Small intestine (tissue), 7 donors: ENCODE results near the gene SH3RF3. TPM values are rescaled to one million over a fixed set of nuclear protein-coding genes. Genes with fewer than 3 reads are reported as not detected.

Experiments used
- DNase-seq, 2 donors: peaks; one replicate each; pipeline versions ENCODE4 v3.0.0 to v3.0.0-alpha.2; 2013
- FAIRE-seq: peaks from 2 replicates; lab custom pipeline; 2012; peaks lifted over from hg19 to GRCh38; lab: Jason Lieb, UNC
- H3K27ac ChIP-seq, 3 donors: one replicate each; pipeline ENCODE4 v1.5.1; 2013; ENCODE audit warnings: low read length in 2 of 3, mild to moderate bottlenecking in 2 of 3, control low read depth in 1 of 3, inconsistent platforms in 1 of 3, low read depth in 1 of 3, moderate library complexity in 1 of 3
- H3K27me3 ChIP-seq, 3 donors: one replicate each; pipeline ENCODE4 v1.6.1; 2013; ENCODE audit warnings: low read length in 3 of 3, inconsistent platforms in 1 of 3; ENCODE audit not compliant: control insufficient read depth in 3 of 3, insufficient read depth in 3 of 3
- H3K36me3 ChIP-seq, 3 donors: one replicate each; pipeline ENCODE4 v1.6.1; 2013; ENCODE audit warnings: low read length in 3 of 3, inconsistent platforms in 1 of 3, low read depth in 1 of 3, mild to moderate bottlenecking in 1 of 3, moderate library complexity in 1 of 3; ENCODE audit not compliant: control insufficient read depth in 3 of 3, insufficient read depth in 2 of 3
- H3K4me1 ChIP-seq, 3 donors: one replicate each; pipeline ENCODE4 v1.6.1; 2013; ENCODE audit warnings: low read length in 2 of 3, inconsistent platforms in 1 of 3, low read depth in 1 of 3, mild to moderate bottlenecking in 1 of 3, moderate library complexity in 1 of 3; ENCODE audit not compliant: control insufficient read depth in 3 of 3, insufficient read depth in 2 of 3
- H3K4me3 ChIP-seq, 3 donors: one replicate each; pipeline ENCODE4 v1.5.1; 2013; ENCODE audit warnings: low read length in 3 of 3, control low read depth in 1 of 3, inconsistent platforms in 1 of 3, low read depth in 1 of 3, mild to moderate bottlenecking in 1 of 3, moderate library complexity in 1 of 3
- H3K9me3 ChIP-seq, 2 donors: one replicate each; pipeline ENCODE4 v1.6.1; 2013; ENCODE audit warnings: low read depth in 1 of 2, low read length in 1 of 2; ENCODE audit not compliant: control insufficient read depth in 2 of 2, insufficient read depth in 1 of 2
- WGBS, 3 donors: extraction: QIAGEN DNeasy Blood & Tissue Kit; methylation state at CpG; one replicate each; pipeline ENCODE4 v1.1.7; 2013; 5-methylcytosine and 5-hydroxymethylcytosine counted together
- polyA plus RNA-seq, 4 donors: library from polyadenylated mRNA; stranded (reverse) in 3 of 4; unstranded in 1 of 4; fragments of 200-250 nt in 3 of 4; fragments of 120-200 nt in 1 of 4; gene quantifications; one replicate each; pipeline versions ENCODE4 v1.2.1 to v1.2.3, GENCODE V29; 2013
- donor health status: healthy with polysubstance abuse.
- donor health status: control.
- donor health status: control.
- donor health status: Bipolar disorder and iron deficiency.
- donor health status: healthy.

SH3RF3 gene
- polyA plus RNA-seq, 4 donors: 0.22 to 3.9 (median 1.2) TPM

- no peak for FAIRE-seq
- H3K4me1 ChIP-seq: no peaks in the 10 kb centered on the region
- WGBS, 3 donors: 71 to 79% (median 72%) methylated on average over 5 of the region's 5 CpGs
Observed at GRCh38 chr2:109503191-109503590, 374.2 kb downstream of the SH3RF3 start.

DNA sequence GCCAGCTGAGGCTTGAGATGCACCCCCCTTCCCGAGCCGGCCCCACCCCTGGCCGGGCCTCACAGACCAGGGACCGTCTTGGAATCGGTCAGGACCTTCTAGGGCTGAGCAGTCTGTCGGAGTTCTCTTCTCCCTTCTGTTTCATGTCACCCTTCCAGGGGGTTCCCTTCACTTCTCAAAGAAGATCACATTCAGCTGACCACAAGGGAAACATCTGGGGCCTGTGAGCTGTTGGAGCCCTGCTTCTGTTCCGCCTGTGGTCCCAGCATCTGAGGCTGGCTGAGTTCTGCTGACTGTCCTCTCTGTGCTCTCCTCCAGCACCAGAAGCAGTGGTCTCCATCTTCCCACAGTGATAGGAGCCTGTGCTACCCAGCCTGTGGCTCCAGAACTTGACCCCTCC lies 378.2 kb downstream of the SH3RF3 start:
- Histone ChIP-seq H3K27me3 (no peaks in the 10 kb centered on the region), H3K4me3 (no peak overlapping the region), H3K4me1 (no peaks in the 10 kb centered on the region), H3K27ac (no peak overlapping the region), H3K36me3 (no peaks in the 10 kb centered on the region), H3K9me3 (peaks cover 0 to 12% of the 10 kb centered on the region in 2 donors)
- FAIRE-seq (no peak), DNase-seq (no peak)
- 51 to 89% (median 64%) methylated on average over 7 of the region's 7 CpGs for WGBS, 3 donors

More at GRCh38 chr2:109503191-109503590, 374.2 kb downstream of the SH3RF3 start:
- DNase-seq: no peak
- Histone ChIP-seq H3K4me3 (no peak overlapping the region), H3K27ac (no peak overlapping the region), H3K27me3 (no peaks in the 10 kb centered on the region), H3K36me3 (no peaks in the 10 kb centered on the region), H3K9me3 (peaks cover 0 to 8% of the 10 kb centered on the region in 2 donors)

- H3K4me3 ChIP-seq: no peak overlapping the region
- WGBS, 3 donors: 70 to 82% (median 80%) methylated on average over 6 of the region's 6 CpGs
- no peak overlapping the region for H3K27ac ChIP-seq
- H3K27me3 ChIP-seq: no peaks in the 10 kb centered on the region
- FAIRE-seq (no peak), DNase-seq (no peak)
- H3K9me3 ChIP-seq: peaks cover 0 to 12% of the 10 kb centered on the region in 2 donors
- H3K4me1 ChIP-seq: no peaks in the 10 kb centered on the region
- H3K36me3 ChIP-seq: no peaks in the 10 kb centered on the region
Observed at GRCh38 chr2:109507828-109508227, 378.8 kb downstream of the SH3RF3 start.

DNA sequence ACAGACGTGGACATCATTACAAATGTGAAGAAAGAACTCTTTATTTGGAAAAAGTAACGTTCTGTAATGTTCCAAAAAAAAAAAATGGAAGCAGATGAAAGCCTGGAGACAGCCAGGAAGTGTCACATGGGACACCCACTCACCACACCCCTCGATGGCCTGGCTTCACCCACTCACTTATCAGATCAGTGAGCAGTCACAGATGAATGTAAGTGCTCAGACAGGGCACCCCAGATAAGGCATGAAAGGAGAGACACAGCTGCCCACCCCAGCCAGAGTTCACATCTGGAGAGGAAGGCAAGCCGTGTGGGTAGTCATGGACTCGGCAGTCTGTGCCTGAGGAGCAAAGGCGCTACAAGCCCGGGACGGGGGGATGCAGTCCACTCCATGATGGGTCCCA lies 379.6 kb downstream of the SH3RF3 start:
- 68 to 70% (median 70%) methylated on average over 8 of the region's 8 CpGs for WGBS, 3 donors
- Histone ChIP-seq H3K4me3 (no peak overlapping the region), H3K27ac (no peak overlapping the region), H3K27me3 (no peaks in the 10 kb centered on the region), H3K36me3 (no peaks in the 10 kb centered on the region), H3K9me3 (peaks cover 0 to 12% of the 10 kb centered on the region in 2 donors), H3K4me1 (no peaks in the 10 kb centered on the region)
- DNase-seq (no peak), FAIRE-seq (no peak)

- Histone ChIP-seq H3K9me3 (peaks cover 0 to 12% of the 10 kb centered on the region in 2 donors), H3K4me1 (no peaks in the 10 kb centered on the region), H3K36me3 (no peaks in the 10 kb centered on the region), H3K27me3 (no peaks in the 10 kb centered on the region), H3K4me3 (no peak overlapping the region), H3K27ac (no peak overlapping the region)
- DNase-seq: peak; percentile 83
- whole genome bisulfite sequencing, 3 donors: 46 to 55% (median 49%) methylated on average over 19 of the region's 19 CpGs
- no peak for FAIRE-seq
Observed at GRCh38 chr2:109510136-109511028, 381.4 kb downstream of the SH3RF3 start.

- 49 to 74% (median 73%) methylated on average over 3 of the region's 3 CpGs for whole genome bisulfite sequencing, 3 donors
- Histone ChIP-seq H3K27ac (no peak overlapping the region), H3K9me3 (peaks cover 0 to 4% of the 10 kb centered on the region in 2 donors), H3K4me1 (no peaks in the 10 kb centered on the region), H3K4me3 (no peak overlapping the region), H3K27me3 (no peaks in the 10 kb centered on the region), H3K36me3 (no peaks in the 10 kb centered on the region)
- DNase-seq (no peak), FAIRE-seq (no peak)
Observed at GRCh38 chr2:109511168-109511567, 382.2 kb downstream of the SH3RF3 start.

- WGBS, 3 donors: 78 to 93% (median 82%) methylated on average over 5 of the region's 5 CpGs
- Histone ChIP-seq H3K9me3 (peaks cover 0 to 4% of the 10 kb centered on the region in 2 donors), H3K36me3 (no peaks in the 10 kb centered on the region), H3K27ac (no peak overlapping the region), H3K27me3 (no peaks in the 10 kb centered on the region), H3K4me3 (no peak overlapping the region), H3K4me1 (no peaks in the 10 kb centered on the region)
- DNase-seq: no peak
- no peak for FAIRE-seq
Observed at GRCh38 chr2:109512076-109512475, 383.1 kb downstream of the SH3RF3 start.

- H3K36me3 ChIP-seq: no peaks in the 10 kb centered on the region
- 87 to 95% (median 94%) methylated on average over 5 of the region's 5 CpGs for WGBS, 3 donors
- no peaks in the 10 kb centered on the region for H3K4me1 ChIP-seq
- no peak for DNase-seq
- H3K9me3 ChIP-seq: peaks cover 0 to 4% of the 10 kb centered on the region in 2 donors
- H3K27me3 ChIP-seq: no peaks in the 10 kb centered on the region
- no peak overlapping the region for H3K4me3 ChIP-seq
- H3K27ac ChIP-seq: no peak overlapping the region
- FAIRE-seq: no peak
Observed at GRCh38 chr2:109513230-109513629, 384.2 kb downstream of the SH3RF3 start.
